Effector memory CD4-positive, alpha-beta T cell (primary cell): ENCODE results near the gene KCND3.

Experiments used
- DNase-seq, 3 donors: peaks; one replicate each; pipeline ENCODE4 v3.0.0-alpha.2; 2020
- H3K27ac ChIP-seq: 2 replicates; pipeline ENCODE4 v1.7.0; 2013; ENCODE audit warnings: mild to moderate bottlenecking, low read length, moderate library complexity; ENCODE audit not compliant: insufficient read depth, poor library complexity, severe bottlenecking
- H3K27me3 ChIP-seq: replicated peaks from 2 replicates; pipeline ENCODE4 v1.7.0; 2013; ENCODE audit warnings: mild to moderate bottlenecking, low read length; ENCODE audit not compliant: insufficient read depth, control insufficient read depth, poor library complexity, severe bottlenecking
- H3K36me3 ChIP-seq: 2 replicates; pipeline ENCODE4 v1.7.0; 2013; ENCODE audit warnings: mild to moderate bottlenecking, low read length, moderate library complexity; ENCODE audit not compliant: control insufficient read depth, insufficient read depth
- H3K4me1 ChIP-seq: 2 replicates; pipeline ENCODE4 v1.7.0; 2013; ENCODE audit warnings: low read length, mild to moderate bottlenecking; ENCODE audit not compliant: control insufficient read depth, insufficient read depth, poor library complexity, severe bottlenecking
- H3K4me3 ChIP-seq: 2 replicates; pipeline ENCODE4 v1.7.0; 2013; ENCODE audit warnings: low read length, low read depth, mild to moderate bottlenecking; ENCODE audit not compliant: insufficient read depth, poor library complexity, severe bottlenecking
- H3K9me3 ChIP-seq: 2 replicates; pipeline ENCODE4 v1.7.0; 2013; ENCODE audit warnings: mild to moderate bottlenecking, low read length, moderate library complexity; ENCODE audit not compliant: control insufficient read depth

The KCND3 gene

GRCh38 chr1:111778066-111778465 lies 211.4 kb downstream of the KCND3 start:
- no peaks in the 10 kb centered on the region for H3K4me1 ChIP-seq
- H3K27me3 ChIP-seq, result no peaks in the 10 kb centered on the region
- no peak overlapping the region for H3K4me3 ChIP-seq
- no peak overlapping the region for H3K27ac ChIP-seq
- no peaks in the 10 kb centered on the region for H3K36me3 ChIP-seq
- no peak for DNase-seq
- no peaks in the 10 kb centered on the region for H3K9me3 ChIP-seq

GRCh38 chr1:111777301-111777700 lies 212.2 kb downstream of the KCND3 start:
- Histone ChIP-seq H3K27me3 (no peaks in the 10 kb centered on the region), H3K4me1 (no peaks in the 10 kb centered on the region), H3K27ac (no peak overlapping the region), H3K4me3 (no peak overlapping the region), H3K9me3 (no peaks in the 10 kb centered on the region), H3K36me3 (no peaks in the 10 kb centered on the region)
- no peak for DNase-seq

DNA sequence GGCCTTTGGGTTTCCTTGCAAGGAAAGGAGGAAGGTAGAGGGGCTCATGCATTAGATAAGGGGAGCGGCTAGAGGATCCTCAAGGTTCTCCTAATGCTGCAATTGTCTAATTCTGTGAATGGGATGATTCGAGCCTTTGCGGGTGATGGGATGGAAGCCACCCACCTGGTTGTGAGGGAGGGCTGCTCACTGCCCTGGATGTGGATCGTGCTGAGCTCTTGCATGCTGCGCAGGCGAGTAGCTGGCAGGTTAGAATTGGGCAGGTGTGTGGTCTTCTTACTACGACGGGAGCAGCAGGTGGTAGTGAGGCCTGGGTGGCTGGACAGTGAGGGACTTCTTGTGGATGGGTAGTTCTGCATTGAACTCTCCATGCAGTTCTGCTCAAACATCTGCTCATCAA lies 212.6 kb downstream of the KCND3 start:
- DNase-seq, result no peak

GRCh38 chr1:111776391-111776790 lies 213.1 kb downstream of the KCND3 start:
- no peak for DNase-seq
- Histone ChIP-seq H3K27me3 (no peaks in the 10 kb centered on the region), H3K4me3 (no peak overlapping the region), H3K27ac (no peak overlapping the region), H3K9me3 (no peaks in the 10 kb centered on the region), H3K4me1 (no peaks in the 10 kb centered on the region), H3K36me3 (no peaks in the 10 kb centered on the region)

More for the DNA sequence above, 212.6 kb downstream of the KCND3 start:
- no peak overlapping the region for H3K27ac ChIP-seq
- H3K27me3 ChIP-seq, result no peaks in the 10 kb centered on the region
- no peak overlapping the region for H3K4me3 ChIP-seq
- H3K36me3 ChIP-seq, result no peaks in the 10 kb centered on the region
- no peaks in the 10 kb centered on the region for H3K4me1 ChIP-seq
- no peaks in the 10 kb centered on the region for H3K9me3 ChIP-seq

- H3K9me3 ChIP-seq, result no peaks in the 10 kb centered on the region
- H3K27ac ChIP-seq, result no peak overlapping the region
- no peaks in the 10 kb centered on the region for H3K27me3 ChIP-seq
- H3K36me3 ChIP-seq, result no peaks in the 10 kb centered on the region
- no peaks in the 10 kb centered on the region for H3K4me1 ChIP-seq
- DNase-seq, result no peak
- H3K4me3 ChIP-seq, result no peak overlapping the region
Observed at GRCh38 chr1:111775966-111776365, 213.5 kb downstream of the KCND3 start.

DNA sequence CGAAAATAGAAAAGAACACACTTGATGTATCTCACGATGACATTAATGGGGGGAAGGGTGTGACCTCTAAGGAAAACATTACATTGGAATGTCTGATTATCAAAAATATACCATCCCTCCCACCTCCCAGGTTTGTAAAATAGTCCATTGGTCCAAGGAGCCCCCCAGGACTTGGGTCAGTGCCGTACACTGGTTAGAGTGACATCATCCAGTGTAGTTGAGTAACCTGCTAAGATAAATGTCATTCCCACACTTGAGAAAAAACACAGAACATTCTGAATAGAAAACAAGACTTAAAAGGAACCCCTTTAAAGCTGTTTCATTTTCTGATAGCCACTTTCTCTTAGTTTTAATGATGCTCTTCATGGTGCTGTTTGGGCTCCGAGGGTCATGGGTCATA lies 218.6 kb downstream of the KCND3 start:
- H3K4me1 ChIP-seq, result no peaks in the 10 kb centered on the region
- peaks cover 21% of the 10 kb centered on the region for H3K36me3 ChIP-seq
- H3K27me3 ChIP-seq, result no peaks in the 10 kb centered on the region
- no peaks in the 10 kb centered on the region for H3K9me3 ChIP-seq
- H3K4me3 ChIP-seq, result no peak overlapping the region
- H3K27ac ChIP-seq, result no peak overlapping the region
- DNase-seq, result no peak

DNA sequence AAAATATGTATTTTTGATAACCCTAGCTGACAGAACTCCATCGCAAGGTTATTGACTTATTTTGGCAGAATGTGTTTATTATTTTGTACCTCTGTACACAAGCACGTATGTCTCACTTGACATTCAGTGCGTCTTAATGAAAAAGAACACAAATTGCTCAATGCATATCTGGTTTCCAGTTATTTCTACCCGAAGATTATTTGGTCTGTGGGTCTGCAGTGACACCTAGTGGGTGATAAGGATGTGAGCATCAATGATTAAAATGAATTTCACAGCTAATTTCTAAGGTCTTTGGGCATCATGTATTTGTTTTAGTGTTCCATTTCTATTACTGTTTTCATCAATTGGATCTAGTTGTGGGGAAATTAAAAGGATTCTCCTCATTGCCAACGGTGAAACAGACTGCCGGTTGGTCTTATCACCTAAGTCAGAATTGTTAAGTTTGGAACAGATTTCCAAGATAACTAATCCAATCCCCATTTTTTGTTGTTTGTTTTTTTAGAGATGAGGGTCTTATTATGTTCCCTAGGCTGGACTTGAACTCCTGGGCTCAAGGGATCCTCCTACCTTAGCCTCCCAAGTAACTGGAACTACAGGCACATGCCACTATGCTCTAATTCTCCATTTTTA lies 219.8 kb downstream of the KCND3 start:
- peak in 2 of 3 donors; percentile 8 to 48 for DNase-seq
- Histone ChIP-seq H3K36me3 (peaks cover 34% of the 10 kb centered on the region), H3K27ac (no peak overlapping the region), H3K4me1 (no peaks in the 10 kb centered on the region), H3K4me3 (no peak overlapping the region), H3K27me3 (no peaks in the 10 kb centered on the region), H3K9me3 (no peaks in the 10 kb centered on the region)

DNA sequence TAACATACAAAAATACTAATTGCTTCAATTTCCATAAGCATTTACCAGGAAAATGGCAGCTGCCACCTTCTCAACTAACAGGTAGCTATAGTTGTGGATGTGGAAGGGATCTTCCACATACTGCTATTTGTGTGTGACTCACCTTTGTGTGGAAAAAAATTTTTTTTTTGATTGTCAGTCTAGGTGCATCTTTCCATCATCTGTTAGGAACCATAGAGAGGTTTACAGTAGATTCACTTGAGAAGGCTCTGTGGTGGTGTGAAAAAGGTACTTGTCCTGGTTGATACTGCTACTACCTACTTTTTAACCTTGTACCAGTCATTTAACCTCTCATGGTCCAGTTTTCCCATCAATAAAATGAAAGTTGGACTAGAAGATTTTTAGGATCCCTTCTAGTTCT lies 220.8 kb downstream of the KCND3 start:
- DNase-seq, result no peak
- Histone ChIP-seq H3K27ac (no peak overlapping the region), H3K9me3 (no peaks in the 10 kb centered on the region), H3K36me3 (peaks cover 42% of the 10 kb centered on the region), H3K27me3 (no peaks in the 10 kb centered on the region), H3K4me3 (no peak overlapping the region), H3K4me1 (no peaks in the 10 kb centered on the region)

GRCh38 chr1:111768023-111768422 lies 221.4 kb downstream of the KCND3 start:
- Histone ChIP-seq H3K27me3 (no peaks in the 10 kb centered on the region), H3K36me3 (peaks cover 48% of the 10 kb centered on the region), H3K9me3 (no peaks in the 10 kb centered on the region), H3K4me1 (no peaks in the 10 kb centered on the region), H3K4me3 (no peak overlapping the region), H3K27ac (no peak overlapping the region)
- no peak for DNase-seq

DNA sequence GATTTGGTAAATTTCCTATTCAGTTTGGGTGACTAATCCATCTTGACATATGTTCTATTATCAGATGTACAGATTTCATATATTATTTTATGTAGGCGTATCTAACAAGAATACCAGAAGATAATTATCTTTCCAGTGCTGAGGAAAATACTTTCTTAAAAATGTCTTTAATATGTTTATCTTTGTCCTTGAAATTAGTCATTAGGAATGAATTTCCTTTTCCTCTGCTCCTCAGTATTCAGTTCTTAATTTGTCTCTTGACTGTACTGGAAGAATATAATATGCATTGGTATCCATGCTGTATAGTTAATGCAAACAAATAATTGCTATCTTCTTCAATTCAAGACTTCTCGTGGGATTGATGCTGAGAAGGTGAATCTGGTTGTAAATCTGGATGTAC lies 227.1 kb downstream of the KCND3 start:
- no peaks in the 10 kb centered on the region for H3K27me3 ChIP-seq
- no peaks in the 10 kb centered on the region for H3K9me3 ChIP-seq
- H3K4me3 ChIP-seq, result no peak overlapping the region
- no peak overlapping the region for H3K27ac ChIP-seq
- H3K36me3 ChIP-seq, result peaks cover 69% of the 10 kb centered on the region
- no peak for DNase-seq
- H3K4me1 ChIP-seq, result no peaks in the 10 kb centered on the region
